ENCODE results near the gene WASF2. TPM values are rescaled to one million over a fixed set of nuclear protein-coding genes. Genes with fewer than 3 reads are reported as not detected.

WASF2 gene
- total RNA-seq, 4 donors from 2014 or later, result 43.4 to 87.8 (median 60.5) TPM

DNA sequence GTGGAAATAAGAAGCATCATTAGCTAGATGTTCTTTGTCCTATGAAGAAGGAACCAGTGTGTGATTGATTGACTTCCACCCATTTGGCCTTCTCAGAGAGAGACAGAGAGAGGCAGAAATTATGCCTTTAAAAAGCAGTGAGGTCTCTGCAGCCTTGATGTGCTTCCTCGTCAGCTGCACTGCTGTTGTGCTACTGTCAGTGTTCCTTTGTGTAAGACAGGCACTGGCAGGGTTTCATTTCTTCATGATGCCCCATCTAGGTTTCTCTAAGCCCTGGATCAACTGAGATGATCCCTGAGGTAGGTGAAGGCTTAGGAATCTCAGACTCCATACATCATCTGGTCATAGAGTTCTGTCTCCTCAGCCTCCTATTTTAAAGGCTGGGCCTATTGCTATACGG, 62.6 kb downstream of the WASF2 start:
- ATAC-seq (ENCODE audit: low FRiP score), result no peak
- TF ChIP-seq, protein P1, sequence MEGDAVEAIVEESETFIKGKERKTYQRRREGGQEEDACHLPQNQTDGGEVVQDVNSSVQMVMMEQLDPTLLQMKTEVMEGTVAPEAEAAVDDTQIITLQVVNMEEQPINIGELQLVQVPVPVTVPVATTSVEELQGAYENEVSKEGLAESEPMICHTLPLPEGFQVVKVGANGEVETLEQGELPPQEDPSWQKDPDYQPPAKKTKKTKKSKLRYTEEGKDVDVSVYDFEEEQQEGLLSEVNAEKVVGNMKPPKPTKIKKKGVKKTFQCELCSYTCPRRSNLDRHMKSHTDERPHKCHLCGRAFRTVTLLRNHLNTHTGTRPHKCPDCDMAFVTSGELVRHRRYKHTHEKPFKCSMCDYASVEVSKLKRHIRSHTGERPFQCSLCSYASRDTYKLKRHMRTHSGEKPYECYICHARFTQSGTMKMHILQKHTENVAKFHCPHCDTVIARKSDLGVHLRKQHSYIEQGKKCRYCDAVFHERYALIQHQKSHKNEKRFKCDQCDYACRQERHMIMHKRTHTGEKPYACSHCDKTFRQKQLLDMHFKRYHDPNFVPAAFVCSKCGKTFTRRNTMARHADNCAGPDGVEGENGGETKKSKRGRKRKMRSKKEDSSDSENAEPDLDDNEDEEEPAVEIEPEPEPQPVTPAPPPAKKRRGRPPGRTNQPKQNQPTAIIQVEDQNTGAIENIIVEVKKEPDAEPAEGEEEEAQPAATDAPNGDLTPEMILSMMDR (IDR thresholded peaks at IDR 0.05), result no peak
- DNase-seq (ENCODE audit: low spot score), result no peak

DNA sequence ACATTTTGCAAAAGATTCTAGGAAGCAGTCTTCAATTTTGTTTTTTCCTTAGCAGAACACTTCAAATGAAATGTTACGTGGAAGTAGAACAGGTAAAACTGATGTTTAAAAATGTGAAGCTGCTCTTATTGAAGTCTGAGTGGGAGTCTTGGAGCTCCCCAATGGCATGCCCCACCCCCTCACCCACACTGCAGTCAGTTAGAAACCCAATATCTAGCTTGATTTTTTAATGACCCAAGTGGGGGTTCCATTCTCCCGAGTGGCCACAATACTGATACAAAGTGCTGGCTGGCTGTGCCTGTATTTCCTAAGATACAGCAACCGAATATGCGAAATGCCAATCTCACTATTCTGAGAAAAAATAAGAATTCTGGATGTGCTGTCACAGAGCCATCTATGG, 66.3 kb downstream of the WASF2 start:
- ATAC-seq (ENCODE audit: low FRiP score), result no peak
- TF ChIP-seq, protein P1 (IDR thresholded peaks at IDR 0.05), result no peak
- DNase-seq (ENCODE audit: low spot score), result no peak

DNA sequence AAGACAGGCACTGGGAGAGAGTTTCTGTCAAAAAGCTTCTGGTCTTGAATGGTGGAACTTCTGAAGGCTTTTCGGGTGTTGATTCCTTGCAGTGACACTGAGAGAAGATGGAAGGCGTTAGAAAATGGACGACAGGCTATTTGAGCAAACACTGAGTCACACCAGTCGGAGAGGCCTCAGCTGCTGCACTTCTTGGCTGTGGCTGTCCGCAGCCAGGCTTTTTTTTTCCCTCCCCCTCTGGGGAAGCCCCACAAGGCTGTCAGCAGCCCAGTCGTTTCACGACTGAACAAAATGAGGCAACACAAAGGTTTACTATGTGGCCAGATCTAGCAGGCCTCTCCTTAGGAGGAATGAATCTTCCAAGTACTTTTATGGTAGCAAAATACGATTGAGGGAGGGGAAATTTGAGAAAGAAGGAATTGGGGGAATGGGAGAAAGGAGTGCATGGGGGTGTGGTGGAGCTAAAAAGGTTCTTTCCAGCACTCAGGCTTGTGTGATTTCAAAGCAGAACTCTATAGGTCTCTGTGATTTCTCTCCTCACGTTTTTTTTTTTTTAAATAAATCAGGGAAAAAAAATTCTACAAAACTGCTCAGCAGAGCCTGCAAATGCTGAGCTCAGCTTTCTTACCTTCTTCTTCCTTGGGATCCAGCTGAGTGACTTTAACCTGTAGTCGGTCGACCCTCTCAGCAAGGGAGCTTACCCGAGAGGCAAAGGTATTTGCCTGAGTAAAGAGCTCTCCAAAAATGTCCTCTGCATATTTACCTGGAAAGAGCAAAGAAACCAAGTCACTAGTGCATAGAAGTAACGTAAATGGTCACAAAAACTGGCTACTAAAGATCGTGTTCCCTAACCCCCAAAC, 71.4 kb downstream of the WASF2 start:
- DNase-seq (ENCODE audit: low spot score) (no peak), ATAC-seq (ENCODE audit: low FRiP score) (peak; percentile 90)
- TF ChIP-seq, protein P1 (IDR thresholded peaks at IDR 0.05), result no peak

DNA sequence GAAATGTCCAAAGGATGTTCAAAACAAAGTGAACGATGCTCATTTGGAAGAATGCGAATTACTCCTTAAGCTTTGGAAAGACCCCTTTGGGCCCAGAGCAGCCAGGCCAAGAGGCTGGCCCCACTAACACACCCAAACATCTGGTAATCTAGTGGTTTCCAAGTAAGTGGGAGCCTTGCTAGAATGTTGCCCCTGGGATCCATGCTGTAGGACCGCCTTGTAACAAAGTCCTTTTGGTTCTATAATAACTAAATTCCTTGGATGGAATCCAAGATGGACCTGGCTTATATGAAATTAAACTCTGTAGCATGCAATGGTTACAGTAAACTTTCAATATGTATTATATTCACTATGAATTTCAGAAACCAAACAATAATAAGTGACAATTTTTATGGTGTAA, 72.3 kb downstream of the WASF2 start:
- TF ChIP-seq, protein P1 (IDR thresholded peaks at IDR 0.05), result no peak
- ATAC-seq (ENCODE audit: low FRiP score) (no peak), DNase-seq (ENCODE audit: low spot score) (no peak)

DNA sequence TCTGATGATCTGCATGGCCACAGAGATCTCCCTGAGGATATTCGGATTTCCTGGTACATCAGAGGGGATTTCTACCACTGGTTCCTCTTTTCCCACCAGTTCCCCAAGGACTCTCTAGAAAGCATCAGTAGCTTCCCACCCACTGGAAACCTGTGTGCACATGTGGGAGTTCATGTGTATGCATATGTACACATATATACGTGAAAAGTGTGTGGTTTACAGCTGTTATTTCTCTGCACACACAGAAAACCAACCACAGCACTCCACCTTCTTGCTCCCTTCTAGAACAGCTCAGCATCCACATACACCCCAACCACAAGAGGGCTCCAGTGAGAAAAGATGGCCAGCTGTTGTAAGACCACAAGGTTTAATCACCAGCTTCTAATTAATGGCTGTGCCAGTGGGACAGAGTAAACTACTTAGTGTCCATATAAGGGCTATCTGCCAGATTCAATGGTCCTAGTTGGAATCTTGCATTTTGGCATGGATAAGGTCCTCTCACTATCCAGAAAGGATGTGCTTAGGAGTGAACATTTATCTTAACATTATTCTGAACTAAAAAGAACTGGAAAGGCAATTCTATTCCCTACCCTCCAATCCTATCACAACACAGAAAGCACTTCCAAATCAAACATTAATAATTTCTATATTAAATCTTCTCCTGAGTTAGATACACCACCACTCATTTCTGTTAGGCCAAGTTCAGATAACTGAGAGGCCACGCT, 73.4 kb downstream of the WASF2 start:
- no peak for ATAC-seq (ENCODE audit: low FRiP score)
- DNase-seq (ENCODE audit: low spot score), result no peak
- TF ChIP-seq, protein P1 (IDR thresholded peaks at IDR 0.05), result peak in 1 of 3 donors; percentile 58

DNA sequence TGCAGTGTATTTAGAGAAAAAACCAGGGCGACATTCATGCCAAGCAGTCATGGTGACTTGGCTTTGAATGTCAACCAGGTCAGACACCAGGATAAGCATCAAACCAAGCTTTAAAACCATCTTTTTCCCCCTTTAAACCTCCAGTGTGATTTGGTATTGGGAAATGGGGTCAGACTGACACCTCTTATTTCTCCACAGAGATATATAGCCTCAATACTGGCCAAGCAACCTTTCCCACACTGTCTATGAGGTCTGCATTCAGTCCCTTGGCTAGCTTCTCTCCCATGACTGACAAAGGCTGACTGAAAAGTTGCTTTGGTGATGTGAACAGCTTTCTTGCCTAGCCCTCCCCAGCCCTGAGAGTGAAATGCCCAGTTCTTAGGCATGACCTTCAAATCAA, 75.9 kb downstream of the WASF2 start:
- no peak for DNase-seq (ENCODE audit: low spot score)
- no peak for ATAC-seq (ENCODE audit: low FRiP score)

More for the DNA sequence above, 75.9 kb downstream of the WASF2 start:
- TF ChIP-seq, protein P1 (IDR thresholded peaks at IDR 0.05), result no peak
